H1 (cell line): ENCODE data around the gene CELSR1. TPM values are rescaled to one million over a fixed set of nuclear protein-coding genes. Genes with fewer than 3 reads are reported as not detected.

Experiments used
- CTCF ChIA-PET: fragments of 300-600 bp; sonication (Branson Sonifier 250); formaldehyde crosslinking; loops from one replicate; lab custom pipeline; 2021; ENCODE audit not compliant: partially characterized antibody; lab: Charles Lee
- POLR2A ChIA-PET: fragments of 300-600 bp; sonication (Branson Sonifier 250); formaldehyde crosslinking; loops from one replicate; lab custom pipeline; 2021; ENCODE audit warnings: inconsistent platforms; ENCODE audit not compliant: partially characterized antibody; lab: Charles Lee
- DNase-seq, 2 experiments: peaks; one replicate each; pipeline versions ENCODE4 v3.0.0 to v3.0.0-alpha.2; 2010 to 2022; ENCODE audit warnings: low spot score in 2 of 2, low read depth in 1 of 2, mixed read lengths in 1 of 2
- FAIRE-seq: peaks from 2 replicates; lab custom pipeline; 2011; peaks lifted over from hg19 to GRCh38; lab: Jason Lieb, UNC
- H2AFZ ChIP-seq: 2 replicates; pipeline ENCODE4 v1.8.1; 2012; ENCODE audit warnings: low read length, inconsistent platforms
- H2AK5ac ChIP-seq: 2 replicates; pipeline ENCODE4 v1.6.1; 2013; ENCODE audit warnings: low read depth, low read length
- H2BK120ac ChIP-seq: replicated peaks from 2 replicates; pipeline ENCODE3; 2013; ENCODE audit warnings: low read depth, low read length, inconsistent platforms
- H2BK12ac ChIP-seq: 2 replicates; pipeline ENCODE4 v1.6.1; 2013; ENCODE audit warnings: low read depth, low read length
- H2BK15ac ChIP-seq: 2 replicates; pipeline ENCODE4 v1.6.1; 2013; ENCODE audit warnings: low read length
- H2BK20ac ChIP-seq: 2 replicates; pipeline ENCODE4 v1.6.1; 2013; ENCODE audit warnings: low read length
- H2BK5ac ChIP-seq: 2 replicates; pipeline ENCODE4 v1.6.1; 2013; ENCODE audit warnings: low read depth, low read length
- H3K14ac ChIP-seq: 2 replicates; pipeline ENCODE4 v1.6.1; 2013; ENCODE audit warnings: inconsistent platforms; ENCODE audit not compliant: insufficient read length
- H3K18ac ChIP-seq: 2 replicates; pipeline ENCODE4 v1.6.1; 2013; ENCODE audit warnings: low read length; ENCODE audit errors: extremely low read depth
- H3K23ac ChIP-seq: 2 replicates; pipeline ENCODE4 v1.6.1; 2013; ENCODE audit warnings: inconsistent platforms; ENCODE audit not compliant: insufficient read length
- H3K23me2 ChIP-seq: 2 replicates; pipeline ENCODE4 v1.6.1; 2013; ENCODE audit warnings: low read depth, low read length
- H3K27ac ChIP-seq: 2 replicates; pipeline ENCODE4 v1.6.1; 2011; ENCODE audit warnings: low read depth, low read length, inconsistent platforms
- H3K27me3 ChIP-seq, 4 experiments: replicated peaks in 1 of 4; 1 replicate in 1 of 4; 2 replicates in 3 of 4; pipeline versions ENCODE4 v1.6.1 to v1.8.1; 2011 to 2013; ENCODE audit warnings: low read length in 3 of 4, mild to moderate bottlenecking in 3 of 4, inconsistent platforms in 2 of 4, mixed read lengths in 2 of 4, moderate library complexity in 1 of 4; ENCODE audit not compliant: control insufficient read depth in 3 of 4, insufficient read depth in 3 of 4; ENCODE audit errors: extremely low read depth in 1 of 4
- H3K36me3 ChIP-seq, 4 experiments: 2 replicates each; pipeline versions ENCODE4 v1.6.1 to v1.8.1; 2011 to 2013; ENCODE audit warnings: mild to moderate bottlenecking in 4 of 4, low read length in 3 of 4, moderate library complexity in 2 of 4, control low read depth in 1 of 4, inconsistent platforms in 1 of 4; ENCODE audit not compliant: insufficient read depth in 4 of 4, control insufficient read depth in 2 of 4
- H3K4ac ChIP-seq: replicated peaks from 2 replicates; pipeline ENCODE3; 2013; ENCODE audit warnings: low read length, low read depth, mixed read lengths, inconsistent platforms; ENCODE audit not compliant: insufficient read length
- H3K4me1 ChIP-seq, 4 experiments: replicated peaks in 1 of 4; 1 replicate in 1 of 4; 2 replicates in 3 of 4; pipeline versions ENCODE4 v1.6.1 to v1.8.1; 2011 to 2013; ENCODE audit warnings: low read length in 3 of 4, inconsistent platforms in 2 of 4, mixed read lengths in 1 of 4; ENCODE audit not compliant: insufficient read depth in 4 of 4, control insufficient read depth in 3 of 4
- H3K4me2 ChIP-seq, 2 experiments: 2 replicates each; pipeline versions ENCODE4 v1.6.1 to v1.8.1; 2011 to 2013; ENCODE audit warnings: low read depth in 2 of 2, low read length in 2 of 2, control low read depth in 1 of 2, inconsistent platforms in 1 of 2, mild to moderate bottlenecking in 1 of 2; ENCODE audit not compliant: insufficient read depth in 1 of 2
- H3K4me3 ChIP-seq, 4 experiments: fragments of 200-600, 300-600 bp in 1 of 4; sonication (generic), shearing (Covaris generic), sonication (Bioruptor Twin) in 1 of 4; 2 replicates each; pipeline versions ENCODE4 v1.5.1 to v1.8.1; 2011 to 2016; ENCODE audit warnings: low read length in 4 of 4, low read depth in 3 of 4, control low read depth in 2 of 4, inconsistent platforms in 2 of 4, mild to moderate bottlenecking in 2 of 4, mixed read lengths in 1 of 4, moderate library complexity in 1 of 4; ENCODE audit not compliant: insufficient read depth in 2 of 4; ENCODE audit errors: extremely low read depth in 1 of 4
- H3K56ac ChIP-seq: replicated peaks from 2 replicates; pipeline ENCODE3; 2013; ENCODE audit warnings: low read depth, mild to moderate bottlenecking, mixed read lengths, low read length, inconsistent platforms; ENCODE audit not compliant: insufficient read length
- H3K79me1 ChIP-seq: 2 replicates; pipeline ENCODE4 v1.6.1; 2013; ENCODE audit warnings: low read depth, low read length, control low read depth
- H3K79me2 ChIP-seq, 2 experiments: 2 replicates each; pipeline versions ENCODE4 v1.6.1 to v1.8.1; 2012 to 2013; ENCODE audit warnings: low read length in 2 of 2, mild to moderate bottlenecking in 2 of 2, inconsistent platforms in 1 of 2; ENCODE audit not compliant: insufficient read depth in 2 of 2, control insufficient read depth in 1 of 2
- H3K9ac ChIP-seq, 4 experiments: replicated peaks in 1 of 4; 1 replicate in 1 of 4; 2 replicates in 3 of 4; pipeline versions ENCODE4 v1.6.1 to v1.8.1; 2011 to 2013; ENCODE audit warnings: low read depth in 3 of 4, low read length in 3 of 4, control low read depth in 2 of 4, mild to moderate bottlenecking in 2 of 4, moderate library complexity in 2 of 4, inconsistent platforms in 1 of 4; ENCODE audit errors: extremely low read depth in 1 of 4
- H3K9me3 ChIP-seq, 2 experiments: 2 replicates each; pipeline versions ENCODE4 v1.6.1 to v1.8.1; 2012 to 2013; ENCODE audit warnings: mild to moderate bottlenecking in 2 of 2, moderate library complexity in 2 of 2, control low read depth in 1 of 2, inconsistent platforms in 1 of 2, low read depth in 1 of 2, low read length in 1 of 2, mixed read lengths in 1 of 2; ENCODE audit not compliant: insufficient read depth in 2 of 2
- H4K20me1 ChIP-seq, 2 experiments: replicated peaks in 1 of 2; 2 replicates each; pipeline versions ENCODE3 to v1.8.1; 2011 to 2013; ENCODE audit warnings: inconsistent platforms in 2 of 2, low read length in 2 of 2, mild to moderate bottlenecking in 1 of 2; ENCODE audit not compliant: insufficient read depth in 2 of 2, control insufficient read depth in 1 of 2
- H4K5ac ChIP-seq: 2 replicates; pipeline ENCODE4 v1.6.1; 2013; ENCODE audit warnings: low read length, low read depth, mixed read lengths, inconsistent platforms; ENCODE audit not compliant: insufficient read length
- H4K8ac ChIP-seq: 2 replicates; pipeline ENCODE4 v1.8.0; 2013; ENCODE audit warnings: mild to moderate bottlenecking, moderate library complexity, low read length, inconsistent platforms; ENCODE audit not compliant: insufficient read depth; ENCODE audit errors: extremely low read depth
- H4K91ac ChIP-seq: replicated peaks from 2 replicates; pipeline ENCODE3; 2013; ENCODE audit warnings: low read length, mixed read lengths, inconsistent platforms; ENCODE audit not compliant: insufficient read length
- CREB1 ChIP-seq: IDR thresholded peaks from 2 replicates; pipeline ENCODE4 v1.6.1; 2012; ENCODE audit warnings: inconsistent platforms
- E2F6 ChIP-seq: IDR thresholded peaks from 2 replicates; pipeline ENCODE4 v1.6.1; 2012; ENCODE audit warnings: inconsistent platforms
- WGBS, 2 experiments: shearing (Covaris generic) in 1 of 2; methylation state at CpG; one replicate each; pipeline versions ENCODE4 v1.1.6 to v1.1.7; 2013 to 2015; ENCODE audit warnings: low lambda C conversion rate in 2 of 2, mixed read lengths in 2 of 2, inconsistent platforms in 1 of 2, low coverage in 1 of 2, missing lambda C conversion rate in 1 of 2; ENCODE audit not compliant: insufficient replicate concordance in 2 of 2, insufficient coverage in 1 of 2, insufficient read length in 1 of 2; ENCODE audit errors: extremely low coverage in 1 of 2, missing lambda C conversion rate in 1 of 2; 5-methylcytosine and 5-hydroxymethylcytosine counted together
- polyA plus RNA-seq, 7 experiments: library from polyadenylated mRNA; depleted of rRNA in 3 of 7; stranded (reverse) in 5 of 7; unstranded in 2 of 7; fragments of >200 nt in 5 of 7; fragments of 200-250 nt in 2 of 7; gene quantifications; 1 replicate in 5 of 7; 2 replicates in 1 of 7; 4 replicates in 1 of 7; pipeline versions ENCODE4 v1.2.1 to v1.2.3, GENCODE V29; 2011 to 2013; ENCODE audit warnings: missing spikeins in 2 of 7, mixed read lengths in 2 of 7
- total RNA-seq: library from RNA; stranded (reverse); fragmentation: NEBNext Ultra II Directional; extraction: Animal tissue kit (Norgen Biotek cat#: 25700); gene quantifications from 2 replicates; pipeline ENCODE4 v1.2.1, GENCODE V29; 2021

The CELSR1 gene
- total and polyA plus RNA-seq, 2 of the 8 experiments (the other 6 are each of a cell fraction or from before 2014, with no cell fraction given) = 9.0 to 12.4 TPM

- H3K79me2 ChIP-seq = no peaks in the 10 kb centered on the region
- H3K23me2 ChIP-seq = peaks cover 11% of the 10 kb centered on the region; the same call in 1 of the 2 replicates
- 0 out of 2 replicates have a peak overlapping the region, but pooled peaks have one; percentile 46 for H2BK15ac ChIP-seq
- H3K18ac ChIP-seq = no peak overlapping the region
- TF ChIP-seq CREB1 (no peak), E2F6 (0 out of 2 replicates have a peak, but pooled peaks have one; percentile 15)
- no peak overlapping the region for H2BK5ac ChIP-seq
- ChIA-PET POLR2A (no interaction called here), CTCF (interaction anchor here (1.0 kb wide), 1 partner anchor 107 kb away, joined by 3 read pairs; no protein-coding TSS in a partner anchor)
- H2BK120ac ChIP-seq = no peak overlapping the region
- H3K4me3 ChIP-seq = no peak overlapping the region
- no peak overlapping the region for H2AFZ ChIP-seq
- no peak overlapping the region for H4K91ac ChIP-seq
- H3K23ac ChIP-seq = no peak overlapping the region
- H2BK12ac ChIP-seq = no peak overlapping the region
- H2AK5ac ChIP-seq = no peak overlapping the region
- H3K36me3 ChIP-seq = no peaks in the 10 kb centered on the region
- H3K4me1 ChIP-seq = peaks cover 0 to 27% (median 15%) of the 10 kb centered on the region in 4 experiments; a peak in 6 of 7 replicates
- H3K79me1 ChIP-seq = peaks cover 11% of the 10 kb centered on the region; the same call in 1 of the 2 replicates
- peaks cover 0 to 11% (median 5%) of the 10 kb centered on the region in 4 experiments; a peak in 4 of 7 replicates for H3K27me3 ChIP-seq
- no peak overlapping the region for H3K14ac ChIP-seq
- peak overlapping the region; percentile 78 for H3K4ac ChIP-seq
- H3K56ac ChIP-seq = no peak overlapping the region
- peaks cover 0 to 7% of the 10 kb centered on the region in 2 experiments for H4K20me1 ChIP-seq
- FAIRE-seq (no peak), DNase-seq (no peak)
- H3K9me3 ChIP-seq = no peaks in the 10 kb centered on the region
- 93% methylated on average over 16 of the region's 18 CpGs; no CpG with 5 or more reads in 1 of the 2 experiments for WGBS, 2 experiments
- no peak overlapping the region for H3K27ac ChIP-seq
- H3K9ac ChIP-seq = no peak overlapping the region
- H2BK20ac ChIP-seq = no peak overlapping the region
- no peak overlapping the region; the same call in 1 of the 2 replicates for H4K8ac ChIP-seq
- H3K4me2 ChIP-seq = no peak overlapping the region
- H4K5ac ChIP-seq = no peak overlapping the region
Observed at GRCh38 chr22:46573781-46574437, 36.5 kb upstream of the CELSR1 start.
